HG02938 (cell line): ENCODE results near the gene OPN1SW.

Experiments
- ATAC-seq: cut with Tn5 transposase; IDR thresholded peaks from one replicate; pipeline ENCODE4 v1.9.1; 2021; ENCODE audit warnings: mild to moderate bottlenecking, moderate library complexity; ENCODE audit not compliant: unreplicated experiment

The OPN1SW gene

DNA sequence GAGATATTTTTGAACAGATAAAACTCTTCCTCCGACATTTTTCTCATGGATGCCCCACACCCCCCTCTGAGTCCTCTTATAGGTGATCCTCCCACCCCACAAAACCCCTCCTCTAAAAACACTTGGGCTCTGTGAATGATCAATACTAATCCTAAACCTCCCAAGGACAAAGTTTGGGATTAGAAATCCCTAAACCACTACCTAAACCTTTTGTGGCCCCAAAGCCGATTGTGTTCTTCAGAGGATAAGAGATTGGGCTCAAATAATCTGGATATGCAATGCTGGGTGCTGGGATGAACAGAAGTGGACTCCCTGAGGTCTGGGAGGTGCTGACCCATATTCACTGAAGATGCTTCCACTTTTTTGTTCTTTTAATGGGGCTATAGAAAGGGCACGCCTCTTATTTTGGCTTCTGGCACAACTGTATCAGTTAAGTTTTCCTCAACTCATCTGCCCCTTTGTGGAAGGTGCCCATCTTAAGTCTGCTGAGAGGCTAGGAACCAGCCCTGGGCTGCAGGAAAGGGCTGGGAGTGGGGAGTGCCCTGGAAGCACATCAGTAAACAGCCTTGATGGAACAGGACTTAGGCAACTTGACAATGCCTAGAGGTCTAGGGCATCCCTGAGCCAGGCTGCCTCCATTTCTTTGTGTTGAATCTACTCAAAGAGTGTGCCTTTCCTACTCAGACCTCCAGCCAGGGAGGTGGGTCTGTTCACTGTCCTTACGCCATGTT lies at the start of gene OPN1SW:
OPN1SW (minus strand) TSS at position 51 of the 731 bp plus-strand sequence; CDS start at position 38, 13 bp downstream.
- ATAC-seq: no peak

GRCh38 chr7:128821724-128822123 lies 46.1 kb upstream of the OPN1SW start:
- ATAC-seq: no peak

- no peak for ATAC-seq
Measured at GRCh38 chr7:128818694-128819093, 43.1 kb upstream of the OPN1SW start.

DNA sequence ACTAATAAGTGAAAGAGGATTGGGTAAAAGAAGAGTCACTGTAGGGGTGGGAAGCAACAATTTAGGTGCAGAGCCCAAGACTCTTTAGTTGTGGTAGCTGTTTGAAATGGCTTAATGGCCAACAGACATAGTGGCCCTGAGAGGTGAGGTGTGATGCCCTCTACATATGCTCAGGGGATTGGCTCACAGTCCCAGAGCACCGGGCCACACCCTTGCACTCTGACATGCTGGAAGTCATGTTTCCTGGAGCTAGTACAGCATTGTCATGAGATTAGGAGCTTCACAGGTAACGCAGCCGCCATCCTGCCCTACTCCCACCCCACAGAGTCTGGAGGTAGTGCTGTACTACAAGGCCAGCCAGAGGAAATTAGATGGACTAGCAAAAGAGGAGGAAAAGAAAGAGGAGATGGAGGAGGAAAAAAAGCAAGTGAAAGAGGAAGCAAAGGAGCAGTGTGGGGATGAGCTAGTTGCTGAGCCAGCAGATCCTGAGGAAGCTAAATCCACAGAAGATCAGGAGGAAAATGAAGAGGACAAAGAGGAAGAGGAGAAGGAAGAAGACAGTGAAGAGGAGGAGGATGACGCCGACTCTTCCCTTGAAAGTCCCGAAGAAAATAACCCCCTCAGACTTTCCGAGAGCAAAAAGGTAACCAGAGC lies 39.8 kb upstream of the OPN1SW start:
- ATAC-seq: no peak

DNA sequence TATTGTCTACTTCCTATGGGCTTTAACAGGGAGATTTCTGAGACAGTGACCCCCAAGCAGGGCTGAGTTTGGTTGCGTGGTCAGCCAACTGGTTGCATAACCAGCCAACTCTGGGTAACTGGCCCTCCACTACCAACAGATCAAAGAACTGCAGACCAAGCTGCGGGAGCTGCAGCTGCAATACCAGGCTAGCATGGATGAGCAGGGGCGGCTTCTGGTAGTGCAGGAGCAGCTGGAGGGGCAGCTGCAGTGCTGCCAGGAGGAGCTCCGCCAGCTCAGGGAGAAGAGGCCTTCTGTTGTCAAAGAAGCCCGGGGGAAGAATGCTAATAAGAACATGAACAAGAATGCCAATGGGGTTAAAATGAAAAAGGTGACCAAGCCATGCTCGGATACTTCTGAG lies 38.9 kb upstream of the OPN1SW start:
- ATAC-seq: no peak

DNA sequence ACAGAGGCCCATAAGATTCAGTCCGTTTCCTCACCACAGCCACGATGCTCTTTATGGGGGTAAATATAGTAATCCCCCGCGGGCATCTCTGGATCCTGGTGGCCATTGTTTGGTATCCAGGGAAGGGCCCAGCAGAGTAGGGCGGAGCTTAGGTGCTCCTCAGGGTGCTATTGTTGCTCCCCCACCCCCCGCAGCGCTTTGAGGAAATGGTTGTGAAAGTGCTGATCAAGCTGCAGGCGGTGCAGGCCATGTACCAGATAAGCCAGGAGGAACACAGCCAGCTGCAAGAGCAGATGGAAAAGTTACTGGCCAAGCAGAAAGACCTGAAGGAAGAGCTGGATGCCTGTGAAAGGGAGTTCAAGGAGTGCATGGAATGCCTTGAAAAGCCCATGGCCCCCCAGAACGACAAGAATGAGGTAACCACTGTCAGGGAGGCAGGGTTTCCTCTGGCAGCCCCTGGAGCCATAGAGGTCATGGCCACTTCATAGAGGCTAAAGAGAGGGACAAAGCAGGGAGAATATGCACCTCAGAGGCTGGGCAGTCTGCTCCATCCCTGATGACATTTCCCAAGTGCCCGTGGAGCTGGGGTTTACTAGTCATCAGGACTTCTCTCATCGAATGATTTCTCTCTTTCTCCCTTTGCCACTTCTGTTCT lies 37.0 kb upstream of the OPN1SW start:
- no peak for ATAC-seq

DNA sequence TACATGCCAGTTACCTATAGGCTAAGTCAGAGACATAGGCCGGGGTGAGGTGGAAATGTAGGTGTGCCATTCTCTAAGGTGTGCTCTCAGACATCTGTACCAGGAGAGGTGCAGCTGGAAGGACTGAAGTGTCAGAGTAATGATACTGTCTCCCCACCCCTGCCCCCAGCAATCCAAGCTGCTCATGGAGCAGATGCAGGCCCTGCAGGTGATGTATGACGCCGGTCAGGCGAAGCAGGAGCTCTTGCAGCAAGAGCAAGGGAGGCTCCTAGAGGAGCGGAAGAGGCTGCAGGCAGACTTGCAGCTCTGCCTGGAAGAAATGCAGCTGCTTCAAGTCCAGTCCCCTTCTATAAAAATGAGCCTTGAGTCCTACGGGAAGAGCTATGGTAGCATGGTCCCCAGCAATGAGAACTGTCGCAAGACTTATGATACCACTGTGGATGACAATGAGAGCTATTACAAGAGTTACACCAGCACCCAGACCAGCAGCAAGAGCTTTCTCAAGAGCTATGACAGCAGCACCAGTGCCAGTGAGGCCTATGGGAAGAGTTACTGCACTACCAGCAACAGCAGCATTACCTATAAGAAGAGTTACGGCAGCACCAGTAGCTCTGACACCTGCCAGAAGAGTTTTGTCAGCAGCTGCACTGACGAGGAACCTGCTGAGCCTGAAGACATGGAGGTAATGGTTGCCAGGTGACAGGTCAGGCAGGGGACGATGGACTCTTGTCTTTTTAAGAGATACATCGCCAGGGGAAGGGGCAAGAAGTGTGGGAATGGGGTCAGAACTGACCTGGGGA lies 36.2 kb upstream of the OPN1SW start:
- no peak for ATAC-seq

- ATAC-seq: no peak
Measured at GRCh38 chr7:128810997-128811396, 35.4 kb upstream of the OPN1SW start.

- ATAC-seq: no peak
Measured at GRCh38 chr7:128810473-128810872, 34.9 kb upstream of the OPN1SW start.

DNA sequence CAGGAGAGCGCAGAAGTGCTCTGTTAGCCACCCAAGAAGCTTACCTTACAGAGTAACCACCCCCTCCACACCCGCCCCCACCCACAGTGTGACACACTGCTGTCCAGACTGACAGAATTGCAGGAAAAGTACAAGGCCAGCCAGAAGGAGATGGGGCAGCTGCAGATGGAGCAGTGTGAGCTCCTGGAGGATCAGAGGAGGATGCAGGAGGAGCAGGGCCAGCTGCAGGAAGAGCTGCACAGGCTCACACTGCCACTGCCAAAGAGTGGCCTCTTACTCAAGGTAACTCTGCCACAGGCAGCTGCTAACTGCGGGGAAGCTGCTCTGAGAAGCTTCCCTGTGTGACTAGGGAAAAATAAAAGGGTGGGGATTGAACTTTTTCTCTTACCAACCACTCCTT lies 33.8 kb upstream of the OPN1SW start:
- no peak for ATAC-seq

GRCh38 chr7:128807191-128807590 lies 31.6 kb upstream of the OPN1SW start:
- no peak for ATAC-seq

DNA sequence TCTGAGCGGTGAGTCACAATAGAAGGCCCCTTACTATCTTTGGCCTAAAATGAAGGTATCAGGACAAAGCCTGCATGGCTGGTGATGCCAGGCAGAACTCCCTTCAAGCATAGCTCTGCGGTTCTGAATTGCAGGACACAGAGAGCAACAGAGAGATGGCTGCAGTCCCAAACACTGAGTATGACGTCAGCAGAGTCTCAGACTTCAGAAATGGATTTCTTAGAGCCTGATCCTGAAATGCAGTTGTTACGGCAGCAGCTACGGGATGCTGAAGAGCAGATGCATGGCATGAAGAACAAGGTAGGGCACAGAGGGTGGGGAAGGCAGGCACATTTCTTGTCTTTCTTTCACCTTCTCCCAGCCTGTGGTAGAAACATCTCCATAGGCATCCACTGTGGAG lies 29.6 kb upstream of the OPN1SW start:
- no peak for ATAC-seq

- no peak for ATAC-seq
Measured at GRCh38 chr7:128804484-128804883, 28.9 kb upstream of the OPN1SW start.

- no peak for ATAC-seq
Measured at GRCh38 chr7:128801667-128802418, 26.2 kb upstream of the OPN1SW start.

DNA sequence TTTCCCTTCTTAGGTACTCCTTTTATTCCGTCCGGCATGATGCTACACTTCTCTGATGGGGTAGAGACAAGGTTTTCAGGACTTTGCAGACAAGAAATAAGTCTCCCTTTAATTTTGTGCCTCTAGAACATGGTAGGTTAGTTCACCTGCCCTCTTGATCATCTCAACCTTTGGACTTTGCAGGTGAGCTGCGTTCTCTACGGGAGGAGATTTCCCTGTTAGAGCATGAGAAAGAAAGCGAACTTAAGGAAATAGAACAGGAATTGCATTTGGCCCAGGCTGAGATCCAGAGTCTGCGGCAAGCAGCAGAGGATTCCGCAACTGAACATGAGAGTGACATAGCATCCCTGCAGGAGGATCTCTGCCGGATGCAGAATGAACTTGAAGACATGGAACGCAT lies 25.4 kb upstream of the OPN1SW start:
- ATAC-seq: no peak

GRCh38 chr7:128800567-128800966 lies 25.0 kb upstream of the OPN1SW start:
- no peak for ATAC-seq

GRCh38 chr7:128799451-128799850 lies 23.9 kb upstream of the OPN1SW start:
- no peak for ATAC-seq

GRCh38 chr7:128796327-128796726 lies 20.7 kb upstream of the OPN1SW start:
- no peak for ATAC-seq

GRCh38 chr7:128795129-128795528 lies 19.5 kb upstream of the OPN1SW start:
- ATAC-seq: no peak

DNA sequence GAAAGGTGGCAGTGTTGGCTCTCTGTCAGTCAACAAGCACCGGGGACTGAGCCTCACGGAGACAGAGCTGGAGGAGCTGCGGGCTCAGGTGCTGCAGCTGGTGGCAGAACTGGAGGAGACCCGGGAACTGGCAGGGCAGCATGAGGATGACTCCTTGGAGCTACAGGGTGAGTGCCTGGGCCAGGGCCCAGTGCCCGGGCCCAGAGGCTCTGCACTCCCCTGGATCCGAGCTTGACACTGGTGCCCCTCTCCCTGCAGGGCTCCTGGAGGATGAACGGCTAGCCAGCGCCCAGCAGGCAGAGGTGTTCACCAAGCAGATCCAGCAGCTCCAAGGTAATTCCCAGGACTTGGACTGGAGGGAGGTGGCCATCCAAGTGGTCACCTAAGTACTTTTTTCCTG lies 18.8 kb upstream of the OPN1SW start:
- ATAC-seq: no peak

- no peak for ATAC-seq
Measured at GRCh38 chr7:128794020-128794419, 18.4 kb upstream of the OPN1SW start.
